Islet precursor cell (in vitro differentiated cells): ENCODE data around the gene ARHGDIA.

ENCODE experiments used
- DNase-seq: peaks from one replicate; pipeline ENCODE4 v3.0.0-alpha.2; 2018

The ARHGDIA gene

GRCh38 chr17:81888105-81888987 is 17.2 kb upstream of the ARHGDIA start:
- peak; percentile 34 for DNase-seq

GRCh38 chr17:81885869-81886548 is 14.9 kb upstream of the ARHGDIA start:
- no peak for DNase-seq

- no peak for DNase-seq
Observed at GRCh38 chr17:81885454-81885853, 14.3 kb upstream of the ARHGDIA start.

GRCh38 chr17:81884968-81885367 is 13.8 kb upstream of the ARHGDIA start:
- DNase-seq = no peak

- DNase-seq = no peak
Observed at GRCh38 chr17:81884520-81884919, 13.4 kb upstream of the ARHGDIA start.

- no peak for DNase-seq
Observed at GRCh38 chr17:81879121-81879520, 8.0 kb upstream of the ARHGDIA start.

- no peak for DNase-seq
Observed at GRCh38 chr17:81878294-81878693, 7.2 kb upstream of the ARHGDIA start.

- no peak for DNase-seq
Observed at GRCh38 chr17:81877569-81877968, 6.4 kb upstream of the ARHGDIA start.

GRCh38 chr17:81871387-81872230 is 472 bp upstream of the ARHGDIA start:
- DNase-seq = peak; percentile 83

GRCh38 chr17:81870131-81870980 is 781 bp downstream of the ARHGDIA start:
- DNase-seq = peak; percentile 75

- DNase-seq = peak; percentile 87
Observed at GRCh38 chr17:81869221-81870130, 1.7 kb downstream of the ARHGDIA start.

GRCh38 chr17:81868674-81869220 is 2.4 kb downstream of the ARHGDIA start:
- peak; percentile 98 for DNase-seq

- no peak for DNase-seq
Observed at GRCh38 chr17:81867991-81868673, 3.0 kb downstream of the ARHGDIA start.

- DNase-seq = peak; percentile 93
Observed at GRCh38 chr17:81867170-81867990, 3.8 kb downstream of the ARHGDIA start.

GRCh38 chr17:81866440-81867169 is 4.5 kb downstream of the ARHGDIA start:
- DNase-seq = no peak

GRCh38 chr17:81865733-81866439 is 5.3 kb downstream of the ARHGDIA start:
- DNase-seq = no peak

- DNase-seq = no peak
Observed at GRCh38 chr17:81865358-81865732, 5.8 kb downstream of the ARHGDIA start.
